Smooth muscle cell (in vitro differentiated cells): ENCODE results near the gene GPA33. TPM values are rescaled to one million over a fixed set of nuclear protein-coding genes. Genes with fewer than 3 reads are reported as not detected.

ENCODE experiments used
- DNase-seq: peaks from one replicate; lab custom pipeline; 2025; ENCODE audit not compliant: unreplicated experiment; lab: John Stamatoyannopoulos, UW
- H2AFZ ChIP-seq: fragments of 200-600 bp; sonication (generic); 2 replicates; pipeline ENCODE4 v1.6.0; 2016; ENCODE audit warnings: antibody characterized with exemption, low read depth, mild to moderate bottlenecking
- H3F3A ChIP-seq: fragments of 200-600 bp; sonication (generic); 2 replicates; pipeline ENCODE4 v1.6.0; 2017; ENCODE audit warnings: antibody characterized with exemption, low read depth
- H3K27ac ChIP-seq: fragments of 200-600 bp; sonication (generic); 2 replicates; pipeline ENCODE4 v1.5.1; 2016; ENCODE audit warnings: low read depth, mild to moderate bottlenecking
- H3K27me3 ChIP-seq: fragments of 200-600 bp; sonication (generic); 2 replicates; pipeline ENCODE4 v1.6.1; 2016; ENCODE audit warnings: low read depth, mild to moderate bottlenecking
- H3K36me3 ChIP-seq: fragments of 200-600 bp; sonication (generic); 2 replicates; pipeline ENCODE4 v1.5.1; 2016; ENCODE audit warnings: low read depth
- H3K4me1 ChIP-seq: fragments of 200-600 bp; sonication (generic); 2 replicates; pipeline ENCODE4 v1.5.1; 2016; ENCODE audit warnings: low read depth
- H3K4me2 ChIP-seq: fragments of 200-600 bp; sonication (generic); 2 replicates; pipeline ENCODE4 v1.6.0; 2016; ENCODE audit warnings: mild to moderate bottlenecking
- H3K4me3 ChIP-seq: fragments of 200-600 bp; sonication (generic); 2 replicates; pipeline ENCODE4 v1.5.1; 2016; ENCODE audit warnings: mild to moderate bottlenecking
- H3K79me2 ChIP-seq: fragments of 200-600 bp; sonication (generic); 2 replicates; pipeline ENCODE4 v1.6.0; 2016; ENCODE audit warnings: low read depth, mild to moderate bottlenecking
- H3K9ac ChIP-seq: fragments of 200-600 bp; sonication (generic); 2 replicates; pipeline ENCODE4 v1.6.0; 2016; ENCODE audit warnings: low read depth
- H3K9me3 ChIP-seq: fragments of 200-600 bp; sonication (generic); replicated peaks from 2 replicates; pipeline ENCODE4 v1.5.1; 2016; ENCODE audit warnings: low read depth
- H4K20me1 ChIP-seq: fragments of 200-600 bp; sonication (generic); 2 replicates; pipeline ENCODE4 v1.6.0; 2016; ENCODE audit warnings: low read depth
- CTCF ChIP-seq: fragments of 200-600 bp; sonication (generic); IDR thresholded peaks from 2 replicates; pipeline ENCODE4 v1.5.1; 2017; ENCODE audit warnings: borderline replicate concordance, mild to moderate bottlenecking, antibody characterized with exemption; ENCODE audit not compliant: insufficient read depth, poor library complexity, severe bottlenecking
- WGBS: methylation state at CpG from one replicate; pipeline ENCODE4 v1.1.7; 2016; ENCODE audit warnings: low lambda C conversion rate; 5-methylcytosine and 5-hydroxymethylcytosine counted together
- polyA plus RNA-seq: library from polyadenylated mRNA; unstranded; fragments of >200 nt; fragmentation: Nextera tagmentation; extraction: Ambion mirVana; gene quantifications from 2 replicates; pipeline ENCODE4 v1.2.1, GENCODE V29; 2016
- total RNA-seq: library from RNA; depleted of rRNA; stranded (reverse); fragments of >200 nt; gene quantifications from 2 replicates; pipeline ENCODE4 v1.2.3, GENCODE V29; 2014

Gene GPA33
- total RNA-seq (not detected in 2 replicates), polyA plus RNA-seq (not detected in 2 replicates)

GRCh38 chr1:167090314-167090942, at the start of gene GPA33:
Gene GPA33, minus strand, starts transcription at chr1:167090377. Its CDS starts 90 bp downstream, at chr1:167090287.
- Histone ChIP-seq H3K79me2 (no peaks in the 10 kb centered on the region), H3K9ac (no peak within 1 kb of the TSS), H3K4me3 (no peak within 1 kb of the TSS), H2AFZ (no peak within 1 kb of the TSS), H4K20me1 (no peaks in the 10 kb centered on the region), H3K27me3 (no peaks in the 10 kb centered on the region), H3F3A (no peaks in the 10 kb centered on the region), H3K36me3 (no peaks in the 10 kb centered on the region), H3K4me1 (peaks cover 7% of the 10 kb centered on the region), H3K4me2 (no peak within 1 kb of the TSS), H3K27ac (no peak within 1 kb of the TSS), H3K9me3 (no peaks in the 10 kb centered on the region)
- DNase-seq: no peak
- TF ChIP-seq CTCF: no peak
- WGBS: 95% methylated on average over 1 of the region's 1 CpG

DNA sequence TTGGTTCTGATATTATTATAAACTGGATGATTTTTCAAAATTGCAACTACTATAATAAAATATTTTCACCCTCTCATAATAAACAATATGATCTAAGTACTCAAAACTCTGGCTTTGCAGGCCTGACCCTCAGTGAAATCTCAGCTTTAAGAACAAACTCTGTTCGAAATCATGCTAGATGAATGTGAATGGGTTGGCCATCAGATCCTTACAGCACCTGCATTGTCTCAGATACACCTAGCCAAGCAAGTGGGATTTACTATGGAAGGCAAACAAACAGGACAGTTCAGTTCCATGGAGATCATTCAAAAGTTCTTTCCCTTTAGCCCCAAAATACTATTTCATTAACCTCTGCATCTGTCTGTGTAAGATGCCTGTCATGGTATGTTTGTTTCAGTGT, 48.5 kb upstream of the GPA33 start:
- no peak for TF ChIP-seq CTCF
- Histone ChIP-seq H3K9me3 (no peaks in the 10 kb centered on the region), H3K9ac (no peak overlapping the region), H3K4me1 (peaks cover 41% of the 10 kb centered on the region), H3K27ac (peak overlapping the region; percentile 81), H3K79me2 (no peaks in the 10 kb centered on the region), H3F3A (peaks cover 17% of the 10 kb centered on the region), H2AFZ (no peak overlapping the region), H4K20me1 (no peaks in the 10 kb centered on the region), H3K4me2 (no peak overlapping the region), H3K36me3 (no peaks in the 10 kb centered on the region), H3K4me3 (no peak overlapping the region), H3K27me3 (no peaks in the 10 kb centered on the region)
- no peak for DNase-seq
- WGBS: 72% methylated on average over 1 of the region's 1 CpG

DNA sequence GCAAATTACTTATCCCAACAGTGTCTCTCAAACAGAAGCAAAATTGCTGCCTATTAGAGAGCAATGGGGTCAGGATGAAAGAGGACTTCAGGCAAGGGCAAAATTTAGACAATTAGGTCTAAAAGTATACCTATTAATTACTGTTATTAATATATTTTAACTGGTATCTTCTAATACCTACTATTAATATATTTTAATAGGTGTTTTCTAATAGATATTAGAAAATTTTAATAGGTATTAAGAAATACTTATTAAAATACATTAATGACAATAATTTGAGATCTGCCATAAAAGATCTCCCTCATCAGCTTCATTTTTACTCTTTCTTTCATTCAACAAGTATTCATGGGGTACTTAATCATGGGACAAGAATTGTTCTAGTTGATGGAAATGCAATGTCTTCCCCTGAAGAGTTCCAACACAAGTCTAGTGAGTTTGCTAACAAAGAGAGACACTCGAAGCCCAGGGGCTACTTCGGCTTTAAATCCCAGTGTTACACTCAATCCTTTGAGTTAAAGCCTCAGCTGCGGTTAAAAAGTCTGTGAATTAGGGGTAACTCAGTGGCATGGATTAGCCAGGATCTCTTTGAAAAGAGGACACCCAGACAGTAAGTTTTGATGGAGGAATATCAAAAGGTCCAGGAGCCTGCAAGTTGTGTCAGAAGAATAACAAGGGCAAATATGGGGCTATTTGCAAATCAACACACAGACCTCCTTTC, 47.8 kb upstream of the GPA33 start:
- H2AFZ ChIP-seq: peak overlapping the region; percentile 93
- H4K20me1 ChIP-seq: no peaks in the 10 kb centered on the region
- peak overlapping the region; percentile 40 for H3K4me2 ChIP-seq
- no peak overlapping the region for H3K9ac ChIP-seq
- H3K4me3 ChIP-seq: no peak overlapping the region
- WGBS: 33% methylated on average over 3 of the region's 3 CpGs
- H3K36me3 ChIP-seq: no peaks in the 10 kb centered on the region
- H3K27ac ChIP-seq: peak overlapping the region; percentile 81
- TF ChIP-seq CTCF: no peak
- no peak for DNase-seq
- no peaks in the 10 kb centered on the region for H3K79me2 ChIP-seq
- H3F3A ChIP-seq: peaks cover 17% of the 10 kb centered on the region
- no peaks in the 10 kb centered on the region for H3K27me3 ChIP-seq
- H3K4me1 ChIP-seq: peaks cover 41% of the 10 kb centered on the region
- no peaks in the 10 kb centered on the region for H3K9me3 ChIP-seq

DNA sequence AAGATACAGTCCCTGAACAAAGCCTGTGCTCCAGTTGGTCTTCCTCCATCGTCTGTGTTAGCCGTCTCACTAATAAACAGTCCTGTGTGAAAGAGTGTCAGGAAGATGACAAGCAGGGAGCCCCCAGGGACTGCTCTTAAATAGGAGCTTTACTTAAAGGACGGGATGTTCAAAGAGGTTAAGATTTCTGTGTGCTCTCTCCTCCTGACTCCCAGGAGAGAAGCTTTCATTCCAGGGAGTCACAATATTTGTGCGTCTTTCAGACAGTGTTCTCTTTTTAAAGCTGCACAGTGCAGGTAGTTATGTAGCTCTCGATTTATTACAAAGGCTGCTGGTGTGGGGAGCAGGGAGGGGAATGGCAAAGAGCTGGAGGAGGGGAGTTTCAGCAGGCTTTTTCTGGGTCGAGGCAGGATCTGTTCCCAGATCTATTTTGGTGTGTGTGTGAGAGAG, 47.2 kb upstream of the GPA33 start:
- Histone ChIP-seq H3K4me2 (peak overlapping the region; percentile 40), H3K9me3 (no peaks in the 10 kb centered on the region), H3K9ac (peak overlapping the region; percentile 66), H3K27me3 (no peaks in the 10 kb centered on the region), H4K20me1 (no peaks in the 10 kb centered on the region), H3K79me2 (no peaks in the 10 kb centered on the region), H3K4me1 (peaks cover 41% of the 10 kb centered on the region), H3K27ac (peak overlapping the region; percentile 81), H3F3A (peaks cover 17% of the 10 kb centered on the region), H3K4me3 (no peak overlapping the region), H3K36me3 (no peaks in the 10 kb centered on the region), H2AFZ (peak overlapping the region; percentile 93)
- 15% methylated on average over 6 of the region's 6 CpGs for WGBS
- TF ChIP-seq CTCF: no peak
- no peak for DNase-seq
